ENCODE results near the gene TAOK3.

DNA sequence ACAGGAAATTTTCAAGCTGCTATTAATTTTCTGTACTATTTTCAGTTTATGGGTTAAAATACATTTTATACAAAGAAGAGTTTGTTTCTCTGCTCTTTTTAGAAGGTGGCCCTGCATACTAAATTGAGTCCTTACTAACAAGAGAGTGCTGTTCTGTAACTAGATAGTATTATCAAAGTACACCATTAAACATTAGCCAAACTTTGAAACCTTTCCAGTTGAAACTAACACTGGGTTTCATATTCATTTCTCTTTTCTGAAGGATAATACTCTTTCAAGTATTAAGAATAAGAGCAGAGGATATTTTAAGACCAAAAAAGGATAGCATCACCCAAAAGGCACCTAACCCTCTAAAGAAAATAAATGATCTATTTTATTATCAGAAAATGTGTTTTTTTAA is 189.6 kb downstream of the TAOK3 start:
- TF ChIP-seq, protein P1, sequence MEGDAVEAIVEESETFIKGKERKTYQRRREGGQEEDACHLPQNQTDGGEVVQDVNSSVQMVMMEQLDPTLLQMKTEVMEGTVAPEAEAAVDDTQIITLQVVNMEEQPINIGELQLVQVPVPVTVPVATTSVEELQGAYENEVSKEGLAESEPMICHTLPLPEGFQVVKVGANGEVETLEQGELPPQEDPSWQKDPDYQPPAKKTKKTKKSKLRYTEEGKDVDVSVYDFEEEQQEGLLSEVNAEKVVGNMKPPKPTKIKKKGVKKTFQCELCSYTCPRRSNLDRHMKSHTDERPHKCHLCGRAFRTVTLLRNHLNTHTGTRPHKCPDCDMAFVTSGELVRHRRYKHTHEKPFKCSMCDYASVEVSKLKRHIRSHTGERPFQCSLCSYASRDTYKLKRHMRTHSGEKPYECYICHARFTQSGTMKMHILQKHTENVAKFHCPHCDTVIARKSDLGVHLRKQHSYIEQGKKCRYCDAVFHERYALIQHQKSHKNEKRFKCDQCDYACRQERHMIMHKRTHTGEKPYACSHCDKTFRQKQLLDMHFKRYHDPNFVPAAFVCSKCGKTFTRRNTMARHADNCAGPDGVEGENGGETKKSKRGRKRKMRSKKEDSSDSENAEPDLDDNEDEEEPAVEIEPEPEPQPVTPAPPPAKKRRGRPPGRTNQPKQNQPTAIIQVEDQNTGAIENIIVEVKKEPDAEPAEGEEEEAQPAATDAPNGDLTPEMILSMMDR (conservative IDR thresholded peaks at IDR 0.05) = no peak
- no peak for TF ChIP-seq EZH2 (IDR thresholded peaks at IDR 0.05; ENCODE audit: low read depth)
